ENCODE measurements around the gene PTPRD. TPM values are rescaled to one million over a fixed set of nuclear protein-coding genes. Genes with fewer than 3 reads are reported as not detected.

PTPRD gene
- total RNA-seq, 2 donors from 2014 or later: 19.6 to 101 TPM

DNA sequence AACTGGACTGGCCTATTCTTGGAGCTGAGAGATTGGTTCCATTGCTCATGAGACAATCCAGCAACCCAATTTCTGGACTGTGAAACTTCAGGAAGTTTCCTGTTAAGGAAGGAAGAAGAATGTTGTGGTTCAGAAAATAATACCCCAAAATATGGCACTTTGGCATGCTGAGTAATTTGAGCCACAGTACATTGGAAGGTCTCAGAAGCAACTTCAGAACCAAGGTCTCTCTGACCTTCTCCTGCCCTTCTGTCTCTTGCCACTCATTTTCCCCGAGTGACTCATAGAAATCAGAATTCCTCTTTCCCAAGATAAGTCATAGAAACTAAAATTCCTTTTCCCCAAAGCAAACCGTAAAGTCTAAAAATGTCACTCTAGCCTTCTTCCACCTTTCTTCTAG, 1366.1 kb downstream of the PTPRD start:
- no peak for TF ChIP-seq CTCF (IDR thresholded peaks at IDR 0.05)
- DNase-seq (ENCODE audit: low spot score) (no peak), ATAC-seq (ENCODE audit: insufficient number of reproducible peaks, low FRiP score, low read depth) (no peak)
- H3K36me3 ChIP-seq: no peaks in the 10 kb centered on the region
- no peaks in the 10 kb centered on the region for H3K9me3 ChIP-seq
- no peaks in the 10 kb centered on the region for H3K27me3 ChIP-seq (replicated peaks; ENCODE audit: insufficient read depth)
- no peak overlapping the region for H3K4me3 ChIP-seq
- no peaks in the 10 kb centered on the region for H3K4me1 ChIP-seq (ENCODE audit: control insufficient read depth in 1 of 2, low read depth in 2 of 2)
- no peak overlapping the region for H3K27ac ChIP-seq

GRCh38 chr9:9231946-9232345, 1380.9 kb downstream of the PTPRD start:
- H3K9me3 ChIP-seq: no peaks in the 10 kb centered on the region
- no peaks in the 10 kb centered on the region for H3K4me1 ChIP-seq (ENCODE audit: control insufficient read depth in 1 of 2, low read depth in 2 of 2)
- TF ChIP-seq CTCF (IDR thresholded peaks at IDR 0.05): no peak
- no peak for DNase-seq (ENCODE audit: low spot score)
- no peak for ATAC-seq (ENCODE audit: insufficient number of reproducible peaks, low FRiP score, low read depth)
- no peak overlapping the region for H3K27ac ChIP-seq
- no peaks in the 10 kb centered on the region for H3K27me3 ChIP-seq (replicated peaks; ENCODE audit: insufficient read depth)
- no peak overlapping the region for H3K4me3 ChIP-seq
- no peaks in the 10 kb centered on the region for H3K36me3 ChIP-seq

DNA sequence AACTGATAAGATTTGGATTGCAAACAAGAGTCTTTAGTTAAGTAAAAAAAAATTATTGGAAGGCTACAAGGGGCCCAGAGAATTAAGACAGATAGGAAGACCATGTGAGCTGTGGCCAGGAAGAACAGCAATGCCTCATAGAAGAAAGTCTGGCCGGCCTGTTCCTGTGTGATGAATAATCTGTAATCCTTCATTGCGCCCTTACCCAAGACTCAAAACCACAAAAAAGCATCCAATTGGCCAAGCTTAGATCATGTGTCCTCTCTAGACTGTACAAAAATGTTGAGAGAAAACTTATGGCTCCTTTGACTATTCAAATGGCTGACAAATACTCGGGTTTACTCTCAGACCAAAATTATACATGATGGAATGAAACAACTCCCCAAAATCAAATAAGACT, 1383.5 kb downstream of the PTPRD start:
- no peak overlapping the region for H3K4me3 ChIP-seq
- TF ChIP-seq CTCF (IDR thresholded peaks at IDR 0.05): no peak
- no peaks in the 10 kb centered on the region for H3K27me3 ChIP-seq (replicated peaks; ENCODE audit: insufficient read depth)
- ATAC-seq (ENCODE audit: insufficient number of reproducible peaks, low FRiP score, low read depth) (no peak), DNase-seq (ENCODE audit: low spot score) (no peak)
- H3K27ac ChIP-seq: no peak overlapping the region
- H3K9me3 ChIP-seq: no peaks in the 10 kb centered on the region
- H3K36me3 ChIP-seq: no peaks in the 10 kb centered on the region
- H3K4me1 ChIP-seq (ENCODE audit: control insufficient read depth in 1 of 2, low read depth in 2 of 2): no peaks in the 10 kb centered on the region

DNA sequence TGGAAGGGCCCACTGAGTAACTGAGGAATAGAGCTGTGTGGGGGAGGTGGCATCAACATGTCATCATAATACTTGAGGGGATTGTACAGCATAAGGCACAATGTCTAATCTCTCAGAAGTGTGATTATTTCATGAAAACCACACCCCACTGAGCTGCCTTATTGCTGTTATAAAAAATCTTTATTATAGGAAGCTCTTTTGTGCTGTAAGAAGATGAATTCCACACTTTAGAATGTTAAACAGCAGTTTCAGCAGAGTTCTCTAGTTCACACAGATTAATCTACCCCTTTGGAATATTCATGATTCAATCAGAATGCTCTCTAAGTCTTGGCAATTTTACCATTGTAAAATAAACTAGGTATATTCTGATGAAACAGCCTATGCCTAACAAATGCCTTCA, 1389.6 kb downstream of the PTPRD start:
- Histone ChIP-seq H3K4me1 (ENCODE audit: control insufficient read depth in 1 of 2, low read depth in 2 of 2) (no peaks in the 10 kb centered on the region), H3K36me3 (no peaks in the 10 kb centered on the region), H3K27me3 (replicated peaks; ENCODE audit: insufficient read depth) (no peaks in the 10 kb centered on the region), H3K27ac (no peak overlapping the region), H3K4me3 (no peak overlapping the region), H3K9me3 (no peaks in the 10 kb centered on the region)
- DNase-seq (ENCODE audit: low spot score) (no peak), ATAC-seq (ENCODE audit: insufficient number of reproducible peaks, low FRiP score, low read depth) (no peak)
- TF ChIP-seq CTCF (IDR thresholded peaks at IDR 0.05): no peak

- Histone ChIP-seq H3K4me3 (no peak overlapping the region), H3K36me3 (no peaks in the 10 kb centered on the region)
- TF ChIP-seq CTCF (IDR thresholded peaks at IDR 0.05): no peak
These were observed 1390.1 kb downstream of the PTPRD start for GRCh38 chr9:9222730-9223129.

More at GRCh38 chr9:9222730-9223129, 1390.1 kb downstream of the PTPRD start:
- H3K4me1 ChIP-seq (ENCODE audit: control insufficient read depth in 1 of 2, low read depth in 2 of 2): no peaks in the 10 kb centered on the region
- ATAC-seq (ENCODE audit: insufficient number of reproducible peaks, low FRiP score, low read depth) (no peak), DNase-seq (ENCODE audit: low spot score) (no peak)
- no peak overlapping the region for H3K27ac ChIP-seq
- no peaks in the 10 kb centered on the region for H3K9me3 ChIP-seq
- no peaks in the 10 kb centered on the region for H3K27me3 ChIP-seq (replicated peaks; ENCODE audit: insufficient read depth)
